GM12878 (cell line): ENCODE data around the gene KNSTRN. TPM values are rescaled to one million over a fixed set of nuclear protein-coding genes. Genes with fewer than 3 reads are reported as not detected.

ENCODE experiments used
- ATAC-seq: fragments of 200-7000 bp; cut with Tn5 transposase; 3 replicates; pipeline ENCODE4 v1.9.1; 2020; ENCODE audit warnings: mild to moderate bottlenecking, moderate library complexity
- BruUV-seq: library from RNA; stranded (reverse); fragments of 400-500 nt; replicated peaks from 2 replicates; lab custom pipeline; 2021; lab: Mats Ljungman, UMichigan
- CTCF ChIA-PET: fragments of 300-600 bp; sonication (Branson Sonifier 250); formaldehyde crosslinking; extraction: SDS; loops from one replicate; lab custom pipeline; 2021; ENCODE audit warnings: inconsistent platforms; lab: Yijun Ruan, JAX
- POLR2A ChIA-PET: fragments of 350-600 bp; formaldehyde crosslinking; extraction: SDS; loops from one replicate; lab custom pipeline; 2021; ENCODE audit warnings: inconsistent platforms; lab: Charles Lee
- RAD21 ChIA-PET: fragments of 300-600 bp; sonication (Branson Sonifier 250); formaldehyde crosslinking; loops from one replicate; lab custom pipeline; 2023; ENCODE audit warnings: antibody characterized with exemption; ENCODE audit not compliant: unreplicated experiment; lab: Charles Lee
- SMC1A ChIA-PET: fragments of 300-600 bp; sonication (Branson Sonifier 250); formaldehyde crosslinking; loops from one replicate; lab custom pipeline; 2023; ENCODE audit not compliant: unreplicated experiment, uncharacterized antibody; lab: Charles Lee
- DNase-seq: peaks from one replicate; pipeline ENCODE4 v3.0.0-alpha.2; 2011; ENCODE audit warnings: low read depth, low spot score
- FAIRE-seq: peaks from 3 replicates; lab custom pipeline; 2011; peaks lifted over from hg19 to GRCh38; lab: Jason Lieb, UNC
- H2AFZ ChIP-seq: 2 replicates; pipeline ENCODE4 v1.6.0; 2011; ENCODE audit warnings: low read depth, low read length, control low read depth; ENCODE audit not compliant: control insufficient read depth
- H3K27ac ChIP-seq: 2 replicates; pipeline ENCODE4 v1.5.1; 2011; ENCODE audit warnings: control low read depth; ENCODE audit not compliant: control insufficient read depth, insufficient read depth
- H3K27me3 ChIP-seq, 2 experiments: replicated peaks in 1 of 2; 2 replicates each; pipeline versions ENCODE4 v1.6.0 to v1.6.1; 2011; ENCODE audit warnings: low read length in 1 of 2; ENCODE audit not compliant: control insufficient read depth in 2 of 2, insufficient read depth in 2 of 2
- H3K36me3 ChIP-seq, 2 experiments: 2 replicates each; pipeline ENCODE4 v1.5.1; 2011; ENCODE audit warnings: low read length in 1 of 2; ENCODE audit not compliant: control insufficient read depth in 2 of 2, insufficient read depth in 2 of 2
- H3K4me1 ChIP-seq: 2 replicates; pipeline ENCODE4 v1.6.1; 2011; ENCODE audit warnings: mild to moderate bottlenecking, low read length, moderate library complexity, mixed read lengths; ENCODE audit not compliant: control insufficient read depth, insufficient read depth
- H3K4me2 ChIP-seq: 2 replicates; pipeline ENCODE4 v1.6.0; 2011; ENCODE audit warnings: control low read depth; ENCODE audit not compliant: control insufficient read depth, insufficient read depth
- H3K4me3 ChIP-seq: fragments of 200-600 bp; sonication (generic); 2 replicates; pipeline ENCODE4 v1.5.1; 2016
- H3K79me2 ChIP-seq: 2 replicates; pipeline ENCODE4 v1.6.0; 2011; ENCODE audit warnings: low read length; ENCODE audit not compliant: control insufficient read depth, insufficient read depth
- H3K9ac ChIP-seq: 2 replicates; pipeline ENCODE4 v1.8.0; 2011; ENCODE audit warnings: low read length, control low read depth, mixed read lengths; ENCODE audit not compliant: control insufficient read depth, insufficient read depth
- H3K9me3 ChIP-seq: replicated peaks from 3 replicates; pipeline ENCODE4 v1.5.1; 2011; ENCODE audit warnings: mild to moderate bottlenecking, low read length; ENCODE audit not compliant: control insufficient read depth, insufficient read depth
- H4K20me1 ChIP-seq: 2 replicates; pipeline ENCODE4 v1.6.0; 2011; ENCODE audit not compliant: control insufficient read depth, insufficient read depth
- EED ChIP-seq: sonication (generic); IDR thresholded peaks from 2 replicates; pipeline ENCODE4 v1.6.1; 2016; ENCODE audit warnings: antibody characterized with exemption, low read depth
- ETV6 ChIP-seq, 2 experiments: fragments of 450-650 bp in 1 of 2; IDR thresholded peaks in 1 of 2; conservative IDR thresholded peaks in 1 of 2; 2 replicates each; pipeline ENCODE4 v1.6.1; 2014; ENCODE audit warnings: antibody characterized with exemption in 1 of 2, borderline replicate concordance in 1 of 2, low read depth in 1 of 2, mild to moderate bottlenecking in 1 of 2, moderate library complexity in 1 of 2
- HDGF ChIP-seq: fragments of 450-650 bp; IDR thresholded peaks from 2 replicates; pipeline ENCODE4 v1.6.1; 2016; ENCODE audit warnings: antibody characterized with exemption
- NFIC ChIP-seq: IDR thresholded peaks from 2 replicates; pipeline ENCODE4 v1.6.1; 2012; ENCODE audit warnings: low read depth, mild to moderate bottlenecking, inconsistent platforms, low read length, moderate library complexity
- NFXL1 ChIP-seq: fragments of 450-650 bp; IDR thresholded peaks from 2 replicates; pipeline ENCODE4 v1.6.1; 2017; ENCODE audit warnings: antibody characterized with exemption, mild to moderate bottlenecking, borderline replicate concordance
- PAX8 ChIP-seq: fragments of 450-650 bp; IDR thresholded peaks from 2 replicates; pipeline ENCODE4 v1.6.1; 2017; ENCODE audit warnings: mild to moderate bottlenecking, moderate library complexity
- POLR2AphosphoS2 ChIP-seq: IDR thresholded peaks from 2 replicates; pipeline ENCODE4 v1.6.1; 2011; ENCODE audit warnings: low read depth, mild to moderate bottlenecking, low read length, improper control_type of control experiment, moderate library complexity
- RB1 ChIP-seq: fragments of 450-650 bp; formaldehyde crosslinking; IDR thresholded peaks from 2 replicates; pipeline ENCODE4 v1.6.1; 2017; ENCODE audit warnings: mild to moderate bottlenecking, borderline replicate concordance
- REST ChIP-seq: IDR thresholded peaks from 2 replicates; pipeline ENCODE4 v1.6.1; 2012; ENCODE audit warnings: mild to moderate bottlenecking, low read depth, low read length
- SUPT20H ChIP-seq: IDR thresholded peaks from 2 replicates; pipeline ENCODE4 v1.6.1; 2011; ENCODE audit warnings: low read depth, mild to moderate bottlenecking, low read length, moderate library complexity, borderline replicate concordance; ENCODE audit not compliant: control insufficient read depth
- TAF1 ChIP-seq: IDR thresholded peaks from 2 replicates; pipeline ENCODE4 v1.6.1; 2011; ENCODE audit warnings: mild to moderate bottlenecking, low read depth, low read length, borderline replicate concordance
- TCF7 ChIP-seq: IDR thresholded peaks from 2 replicates; pipeline ENCODE4 v1.6.1; 2014; ENCODE audit warnings: antibody characterized with exemption, borderline replicate concordance
- WGBS: methylation state at CpG from one replicate; pipeline ENCODE4 v1.1.6; 2016; ENCODE audit warnings: low lambda C conversion rate; ENCODE audit not compliant: insufficient replicate concordance, insufficient coverage; ENCODE audit errors: missing lambda C conversion rate; 5-methylcytosine and 5-hydroxymethylcytosine counted together
- in situ Hi-C: fragments of 300-500 bp; cut with MboI; formaldehyde crosslinking; loops from 9 replicates; pipeline ENCODE4 v1.14.3; 2018; ENCODE audit warnings: mixed read lengths
- intact Hi-C: fragments of 100-400 bp; cut with micrococcal nuclease; formaldehyde crosslinking; loops from one replicate; pipeline ENCODE4 v1.14.2; 2022; ENCODE audit not compliant: unreplicated experiment
- polyA plus RNA-seq, 11 experiments: library from polyadenylated mRNA; depleted of rRNA in 4 of 11; unstranded in 6 of 11; stranded (reverse) in 5 of 11; fragments of >200 nt; fragmentation: Nextera tagmentation in 4 of 11; fragmentation: Illumina TruSeq in 1 of 11; extraction: Ambion mirVana in 4 of 11; extraction: Trizol in 1 of 11; gene quantifications; 1 replicate in 1 of 11; 2 replicates in 10 of 11; pipeline versions ENCODE4 v1.2.1 to v1.2.3, GENCODE V29; 2011 to 2016; ENCODE audit warnings: inconsistent platforms in 2 of 11, missing spikeins in 2 of 11, low read depth in 1 of 11
- total RNA-seq, 4 experiments: library from RNA; depleted of rRNA in 3 of 4; stranded (reverse); fragments of >200 nt in 3 of 4; fragmentation: Illumina TruSeq in 1 of 4; extraction: Trizol in 1 of 4; gene quantifications; 2 replicates each; pipeline versions ENCODE4 v1.2.1 to v1.2.3, GENCODE V29; 2013 to 2021

Gene KNSTRN
- total and polyA plus RNA-seq, 10 of the 15 experiments (the other 5 are each of a cell fraction or from before 2014, with no cell fraction given) = 30.3 to 72.1 (median 47.1) TPM

GRCh38 chr15:40416056-40416455 is 33.5 kb downstream of the KNSTRN start:
- no peak overlapping the region for H3K27ac ChIP-seq
- DNase-seq (no peak), ATAC-seq (no peak), FAIRE-seq (no peak)
- peaks cover 23 to 27% of the 10 kb centered on the region in 2 experiments for H3K36me3 ChIP-seq
- no peaks in the 10 kb centered on the region for H3K4me1 ChIP-seq
- H3K9me3 ChIP-seq = no peaks in the 10 kb centered on the region
- in situ Hi-C loops = no loop called here
- intact Hi-C loops = no loop called here
- no peaks in the 10 kb centered on the region for H3K79me2 ChIP-seq
- no peak overlapping the region for H3K9ac ChIP-seq
- TF ChIP-seq POLR2AphosphoS2 (no peak), PAX8 (no peak), HDGF (no peak), NFIC (no peak), SUPT20H (no peak), EED (no peak)
- CTCF ChIA-PET = interaction anchor here (1.7 to 3.2 kb wide), 3 partner anchors 10 to 77 kb away, joined by 5 to 10 read pairs (median 5); partner anchors contain the start of gene IVD
- no peak overlapping the region for H3K4me2 ChIP-seq
- H2AFZ ChIP-seq = no peak overlapping the region
- RAD21 ChIA-PET = no interaction called here
- no TSS peak for BruUV-seq
- 96% methylated on average over 14 of the region's 14 CpGs for WGBS
- H3K27me3 ChIP-seq = no peaks in the 10 kb centered on the region
- POLR2A ChIA-PET = interaction anchor here (0.5 to 0.6 kb wide), 2 partner anchors 19 to 24 kb away, joined by 3 to 4 read pairs; no protein-coding TSS in a partner anchor
- no peaks in the 10 kb centered on the region for H4K20me1 ChIP-seq
- SMC1A ChIA-PET = no interaction called here
- H3K4me3 ChIP-seq = no peak overlapping the region

- ATAC-seq (no peak), FAIRE-seq (no peak), DNase-seq (no peak)
- no peak overlapping the region for H3K9ac ChIP-seq
- ChIA-PET POLR2A (no interaction called here), CTCF (interaction anchor here (0.8 to 3.2 kb wide), 6 partner anchors 20 to 93 kb away, joined by 3 to 10 read pairs (median 4); no protein-coding TSS in a partner anchor), SMC1A (no interaction called here), RAD21 (no interaction called here)
- H3K36me3 ChIP-seq = peaks cover 13 to 14% of the 10 kb centered on the region in 2 experiments; a peak in 3 of 4 replicates
- H3K27me3 ChIP-seq = no peaks in the 10 kb centered on the region
- no peaks in the 10 kb centered on the region for H3K9me3 ChIP-seq
- no TSS peak for BruUV-seq
- no peak overlapping the region for H3K4me3 ChIP-seq
- intact Hi-C loops (no loop called here), in situ Hi-C loops (no loop called here)
- over 99% methylated on average over 10 of the region's 10 CpGs for WGBS
- H3K4me1 ChIP-seq = no peaks in the 10 kb centered on the region
- H3K79me2 ChIP-seq = no peaks in the 10 kb centered on the region
- no peak overlapping the region for H2AFZ ChIP-seq
- H3K27ac ChIP-seq = no peak overlapping the region
- H4K20me1 ChIP-seq = no peaks in the 10 kb centered on the region
- H3K4me2 ChIP-seq = no peak overlapping the region
- TF ChIP-seq REST (no peak), POLR2AphosphoS2 (no peak), ETV6 (conservative IDR thresholded peaks at IDR 0.05 in 1 of 2, IDR thresholded peaks at IDR 0.05 in 1 of 2; ENCODE audit: borderline replicate concordance in 1 of 2, low read depth in 1 of 2) (no peak), NFXL1 (no peak), RB1 (no peak), TCF7 (no peak), TAF1 (no peak)
Measured at GRCh38 chr15:40418126-40418525, 35.6 kb downstream of the KNSTRN start.
